NCI-H2029 (cell line): ENCODE measurements around the gene TSHZ1.
"Not testable (repeated sequence)": the region's sequence is repeated elsewhere in the genome, so short reads cannot be mapped to it uniquely, and the experiment has no call there.

ENCODE experiments used
- DNase-seq: peaks from one replicate; lab custom pipeline; 2025; lab: John Stamatoyannopoulos, UW

TSHZ1 gene

GRCh38 chr18:75179819-75180600, 30.6 kb upstream of the TSHZ1 start:
- DNase-seq = no peak

- no peak for DNase-seq
Measured at GRCh38 chr18:75183524-75183923, 27.1 kb upstream of the TSHZ1 start.

GRCh38 chr18:75183973-75184493, 26.6 kb upstream of the TSHZ1 start:
- peak; percentile 21 for DNase-seq

DNA sequence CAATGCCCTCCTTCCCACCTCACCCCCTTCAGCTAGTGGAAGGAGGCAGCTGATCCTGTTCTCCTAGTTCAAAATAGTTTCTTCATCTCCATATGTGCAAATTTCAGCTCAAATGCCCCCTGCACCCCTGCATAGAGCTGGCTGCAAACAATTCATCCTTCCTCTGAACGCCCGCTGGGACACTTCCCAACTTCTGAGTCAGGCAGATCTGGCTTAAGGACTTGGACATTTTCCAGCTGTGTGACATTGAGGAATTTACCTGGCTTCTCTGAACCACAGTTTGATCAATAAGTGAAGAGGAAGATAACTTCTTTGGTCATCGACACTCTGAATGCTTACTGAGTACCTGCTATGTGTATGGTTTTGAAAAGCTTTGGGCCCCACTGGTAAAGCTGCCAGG, 25.1 kb upstream of the TSHZ1 start:
- DNase-seq = no peak

DNA sequence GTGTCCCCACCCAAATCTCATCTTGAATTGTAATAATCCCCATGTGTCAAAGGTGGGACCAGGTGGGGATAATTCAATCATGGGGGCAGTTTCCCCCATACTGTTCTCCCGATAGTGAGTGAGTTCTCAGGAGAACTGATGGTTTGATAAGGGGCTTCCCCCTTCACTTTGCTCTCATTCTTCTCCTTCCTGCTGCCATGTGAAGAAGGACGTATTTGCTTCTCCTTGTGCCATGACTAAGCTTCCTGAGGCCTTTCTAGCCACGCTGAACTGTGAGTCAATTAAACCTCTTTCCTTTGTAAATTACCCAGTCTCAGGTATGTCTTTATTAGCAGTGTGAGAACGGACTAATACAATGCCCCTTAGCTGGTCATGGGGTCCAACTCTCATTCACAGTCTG, 22.9 kb upstream of the TSHZ1 start:
- not testable (repeated sequence) for DNase-seq

DNA sequence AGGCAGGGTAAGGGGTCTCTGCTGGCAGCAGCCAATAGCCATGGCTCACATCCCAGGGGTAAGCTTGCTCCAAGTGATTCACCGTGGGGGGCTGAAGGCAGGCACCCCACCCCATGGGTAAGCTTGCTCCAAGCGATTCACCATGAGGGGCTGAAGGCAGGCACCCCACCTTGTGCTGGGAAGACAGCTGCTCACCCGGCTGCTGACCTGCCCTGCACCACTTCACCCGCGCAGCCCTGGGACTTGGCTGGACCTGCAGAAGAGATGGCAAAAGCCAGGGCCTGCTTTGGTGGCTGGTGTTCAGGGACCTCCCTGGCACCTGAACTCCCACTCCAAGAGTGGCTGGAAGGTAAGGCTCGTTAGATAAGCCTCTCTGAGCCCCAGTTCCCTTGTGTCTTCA, 20.9 kb upstream of the TSHZ1 start:
- DNase-seq = no peak

DNA sequence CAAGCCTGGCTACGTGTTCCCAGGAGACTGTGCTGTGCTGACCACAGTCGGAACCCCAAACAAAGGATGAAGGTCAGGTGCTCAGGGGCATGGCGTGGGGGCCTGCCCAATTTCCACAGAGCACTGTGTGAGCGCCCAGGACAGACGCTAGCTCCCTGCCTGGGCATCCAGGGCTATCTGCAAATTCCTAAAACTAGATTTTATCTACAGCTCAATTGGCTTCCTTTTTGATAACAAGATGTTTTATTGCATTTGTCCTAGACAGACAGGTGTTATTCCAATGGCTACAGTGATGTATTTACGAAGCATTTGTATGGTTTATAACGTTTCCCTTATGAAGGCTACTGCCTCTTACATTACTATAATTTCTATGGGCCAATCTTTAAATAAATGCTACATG, 17.7 kb upstream of the TSHZ1 start:
- DNase-seq = no peak

DNA sequence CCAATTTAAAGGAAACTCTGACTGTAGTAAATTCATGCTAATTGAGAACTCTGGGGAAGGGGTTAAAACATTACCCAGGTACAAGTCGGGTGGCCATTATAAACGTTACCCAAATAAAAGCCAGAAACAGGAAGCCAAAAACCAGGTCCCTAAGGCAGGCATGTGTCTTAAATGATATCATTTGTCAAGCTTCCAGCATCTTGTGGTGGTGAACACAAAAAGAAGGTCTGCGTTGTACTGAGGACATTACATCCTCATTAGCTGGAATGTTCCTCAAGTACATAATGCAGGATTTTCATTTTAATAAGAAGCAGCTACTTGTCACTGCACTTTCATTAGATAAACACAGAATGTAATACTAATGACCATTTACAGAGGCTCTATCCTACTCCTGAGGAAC, 12.6 kb upstream of the TSHZ1 start:
- no peak for DNase-seq

GRCh38 chr18:75199327-75199726, 11.3 kb upstream of the TSHZ1 start:
- no peak for DNase-seq

- no peak for DNase-seq
Measured at GRCh38 chr18:75200071-75200470, 10.5 kb upstream of the TSHZ1 start.

DNA sequence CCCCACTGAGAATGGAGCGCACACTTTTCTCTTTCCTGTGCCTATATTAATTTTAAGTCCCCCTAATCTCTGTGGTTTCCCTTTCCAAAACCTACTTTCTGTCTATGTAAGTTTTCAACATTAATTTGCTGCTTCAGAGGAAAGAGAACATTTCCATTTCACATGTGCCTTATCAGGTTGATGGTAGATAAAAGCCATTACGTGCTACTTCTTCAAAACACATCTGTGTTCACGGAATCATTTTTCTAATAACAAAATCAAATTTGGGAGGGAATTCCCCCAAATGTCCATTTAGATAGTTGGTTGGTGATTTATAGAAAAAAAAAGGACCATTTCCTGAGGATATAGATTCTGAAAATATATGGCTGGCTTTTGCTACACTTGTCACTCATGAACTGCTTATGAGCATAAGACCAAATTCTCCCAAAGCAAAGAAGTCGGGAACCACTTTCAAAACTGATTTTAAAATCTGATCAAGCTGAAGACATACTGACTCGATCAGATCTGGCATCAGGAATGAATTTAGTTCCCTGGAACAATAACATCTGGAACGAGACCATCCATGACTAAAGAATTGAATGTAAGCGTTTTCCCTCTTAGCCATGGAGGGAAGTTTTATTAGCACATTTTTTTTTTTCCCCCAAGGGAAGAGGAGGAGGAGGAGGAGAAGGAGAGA, 9.9 kb upstream of the TSHZ1 start:
- DNase-seq = no peak

- peak; percentile 77 for DNase-seq
Measured at GRCh38 chr18:75201282-75202270, 9.0 kb upstream of the TSHZ1 start.

DNA sequence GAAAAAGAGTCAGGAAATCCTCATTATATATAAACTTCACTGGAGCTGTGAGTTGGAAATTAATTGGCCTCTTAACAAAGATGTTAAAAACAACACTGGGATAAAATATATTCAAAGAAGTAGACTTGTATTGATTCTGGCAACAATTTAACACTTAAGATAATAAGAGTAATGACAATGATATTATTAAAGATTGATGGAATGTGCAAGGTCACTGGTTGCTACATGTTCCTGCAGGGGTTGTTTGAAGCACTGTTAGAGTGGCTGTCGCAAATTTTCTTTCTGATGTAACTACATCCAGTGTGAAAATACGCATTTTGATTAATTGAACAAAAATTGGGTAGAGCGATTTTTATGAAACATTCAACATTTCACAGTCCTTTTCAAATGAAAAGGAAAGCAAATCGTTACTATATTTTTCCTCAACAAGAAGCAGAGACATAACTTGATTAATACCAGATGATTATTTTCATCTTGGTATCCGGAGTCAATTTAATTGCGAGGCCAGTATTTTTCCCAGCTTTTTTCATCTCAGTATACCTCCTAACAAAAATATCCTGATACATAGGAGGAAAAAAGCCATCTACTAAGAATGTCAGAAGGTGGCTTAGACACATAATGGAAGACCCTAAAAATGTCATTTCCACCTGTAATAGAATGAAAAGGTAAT, 7.8 kb upstream of the TSHZ1 start:
- DNase-seq = no peak

- no peak for DNase-seq
Measured at GRCh38 chr18:75203416-75204268, 7.0 kb upstream of the TSHZ1 start.

DNA sequence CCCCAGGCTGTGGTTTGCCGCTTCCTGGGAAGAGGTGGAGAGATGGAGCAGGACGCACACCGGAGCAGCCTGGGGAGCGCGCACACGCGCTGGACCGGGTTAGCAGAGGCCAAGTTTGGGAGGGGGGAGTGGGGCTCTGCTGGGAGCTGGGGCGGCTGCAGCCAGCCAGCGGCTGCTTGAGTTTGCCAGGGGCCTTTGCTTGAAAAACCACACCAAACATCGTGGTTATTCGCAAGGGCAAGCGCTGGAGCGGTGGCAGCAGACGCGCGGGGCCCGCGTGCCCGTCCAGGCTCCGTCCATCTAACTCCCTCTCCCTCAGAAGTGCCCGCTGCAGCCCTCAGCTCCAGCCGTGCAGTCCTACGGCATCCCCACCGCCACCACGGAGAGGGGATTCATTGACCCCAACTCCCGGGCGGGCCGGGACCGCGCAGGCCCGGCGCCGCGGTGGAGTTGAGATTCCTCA, 6.3 kb upstream of the TSHZ1 start:
- no peak for DNase-seq

DNA sequence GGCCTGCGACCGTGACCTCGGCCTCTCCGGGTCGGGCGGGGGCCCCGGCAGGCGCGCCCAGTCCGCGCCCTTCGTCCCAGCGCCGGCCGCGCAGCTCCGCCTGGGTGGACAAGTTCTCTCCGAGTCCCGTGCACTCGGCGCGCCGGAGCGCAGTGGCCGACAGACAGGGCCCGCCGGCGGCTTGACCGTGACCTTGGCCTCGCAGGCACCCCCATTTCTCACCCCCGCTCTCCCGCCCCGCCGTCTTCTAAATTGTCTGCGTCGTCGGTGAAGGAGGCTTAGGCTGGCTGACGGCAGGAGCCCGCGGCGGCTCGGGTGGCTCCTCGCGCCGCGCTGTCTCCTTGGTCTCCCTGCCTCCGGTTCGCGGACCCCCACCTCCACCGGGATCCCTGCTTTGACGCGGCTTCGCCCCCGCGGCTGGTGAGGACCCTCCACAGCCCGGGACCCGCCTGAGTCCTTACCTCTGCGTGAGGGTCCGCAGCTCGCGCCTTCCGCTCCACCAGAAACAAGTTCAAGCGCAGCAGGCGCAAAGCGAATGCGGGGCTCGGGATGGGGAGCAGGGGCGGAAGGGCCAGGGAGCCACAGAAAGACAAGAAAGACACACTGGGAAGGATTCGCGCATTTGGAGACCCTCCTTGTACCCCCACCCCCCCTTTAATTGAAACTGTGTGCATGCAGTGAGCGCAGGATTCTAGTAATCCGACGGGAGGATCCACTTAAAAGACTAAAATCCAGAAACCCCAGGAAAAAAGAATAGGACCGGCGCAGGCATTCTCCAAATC, 5.7 kb upstream of the TSHZ1 start:
- DNase-seq = no peak

GRCh38 chr18:75205514-75206132, 5.0 kb upstream of the TSHZ1 start:
- DNase-seq = no peak

GRCh38 chr18:75206452-75207309, 3.9 kb upstream of the TSHZ1 start:
- no peak for DNase-seq
